ENCODE data around the gene GKAP1.
"Not testable (repeated sequence)": the region's sequence is repeated elsewhere in the genome, so short reads cannot be mapped to it uniquely, and the experiment has no call there.

The GKAP1 gene

DNA sequence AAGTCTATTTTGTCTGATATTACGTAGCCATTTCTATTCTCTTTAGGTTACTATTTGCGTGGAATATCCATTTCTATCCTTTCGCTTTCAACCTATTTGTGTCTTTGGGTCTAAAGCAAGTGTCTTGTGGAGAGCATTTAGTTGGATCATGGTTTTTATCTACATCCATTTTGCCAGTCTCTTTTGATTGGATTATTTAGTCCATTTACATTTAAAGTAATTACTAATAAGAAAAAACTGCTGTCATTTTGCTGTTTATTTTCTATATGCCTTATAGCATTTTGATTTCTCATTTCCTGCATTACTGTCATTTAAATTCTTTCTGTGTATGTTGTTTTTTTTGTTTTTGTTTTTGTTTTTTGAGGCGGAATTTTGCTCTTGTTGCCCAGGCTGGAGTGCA lies 83.8 kb downstream of the GKAP1 start:
- no peak overlapping the region for H4K91ac ChIP-seq (ENCODE audit: low read depth, low read length, poor library complexity)
- no peak overlapping the region for H2BK120ac ChIP-seq (ENCODE audit: low read depth, low read length)
- no peak overlapping the region for H3K27ac ChIP-seq (replicated peaks; ENCODE audit: low read length)
- no peak overlapping the region for H4K8ac ChIP-seq (ENCODE audit: low read depth, low read length)
- no CpG with 5 or more reads among the region's 4 CpGs for whole genome bisulfite sequencing, 2 donors (ENCODE audit: extremely low coverage in 2 of 2, insufficient read length in 2 of 2, insufficient replicate concordance in 1 of 2)
- no peak overlapping the region for H2BK12ac ChIP-seq (ENCODE audit: low read length)
- no peak overlapping the region for H2AK5ac ChIP-seq (ENCODE audit: low read depth, low read length)
- H3K9me3 ChIP-seq (replicated peaks in 1 of 2; ENCODE audit: control insufficient read depth in 2 of 2, insufficient read depth in 1 of 2, low read depth in 1 of 2, low read length in 2 of 2): no peaks in the 10 kb centered on the region
- H3K18ac ChIP-seq (ENCODE audit: low read length): no peak overlapping the region
- no peaks in the 10 kb centered on the region for H3K4me1 ChIP-seq (ENCODE audit: control insufficient read depth in 2 of 2, insufficient read depth in 1 of 2, low read depth in 1 of 2, low read length in 2 of 2)
- no peaks in the 10 kb centered on the region for H3K36me3 ChIP-seq (replicated peaks in 1 of 2; ENCODE audit: control insufficient read depth in 2 of 2, insufficient read depth in 2 of 2, low read length in 2 of 2)
- no peaks in the 10 kb centered on the region for H3K27me3 ChIP-seq (ENCODE audit: control insufficient read depth in 3 of 3, insufficient read depth in 3 of 3, low read depth in 1 of 3, low read length in 3 of 3)
- H3K4ac ChIP-seq (ENCODE audit: low read length): no peak overlapping the region
- no peak overlapping the region for H3K4me2 ChIP-seq (ENCODE audit: insufficient read depth, low read length, poor library complexity, severe bottlenecking)
- no peak for DNase-seq (ENCODE audit: low spot score)
- no peak overlapping the region for H3K9ac ChIP-seq (ENCODE audit: low read depth, low read length, poor library complexity)
- no peak overlapping the region for H3K4me3 ChIP-seq (ENCODE audit: low read length in 2 of 2)
- H2BK5ac ChIP-seq (ENCODE audit: low read length): no peak overlapping the region
- no peaks in the 10 kb centered on the region for H3K79me1 ChIP-seq (ENCODE audit: low read depth, low read length)
- no peak overlapping the region for H2BK15ac ChIP-seq (ENCODE audit: low read length)
- H2AFZ ChIP-seq (ENCODE audit: low read length): no peak overlapping the region
- no peak overlapping the region for H3K23ac ChIP-seq (ENCODE audit: low read depth, low read length, poor library complexity)
- no peak overlapping the region for H3K14ac ChIP-seq (ENCODE audit: low read length)

DNA sequence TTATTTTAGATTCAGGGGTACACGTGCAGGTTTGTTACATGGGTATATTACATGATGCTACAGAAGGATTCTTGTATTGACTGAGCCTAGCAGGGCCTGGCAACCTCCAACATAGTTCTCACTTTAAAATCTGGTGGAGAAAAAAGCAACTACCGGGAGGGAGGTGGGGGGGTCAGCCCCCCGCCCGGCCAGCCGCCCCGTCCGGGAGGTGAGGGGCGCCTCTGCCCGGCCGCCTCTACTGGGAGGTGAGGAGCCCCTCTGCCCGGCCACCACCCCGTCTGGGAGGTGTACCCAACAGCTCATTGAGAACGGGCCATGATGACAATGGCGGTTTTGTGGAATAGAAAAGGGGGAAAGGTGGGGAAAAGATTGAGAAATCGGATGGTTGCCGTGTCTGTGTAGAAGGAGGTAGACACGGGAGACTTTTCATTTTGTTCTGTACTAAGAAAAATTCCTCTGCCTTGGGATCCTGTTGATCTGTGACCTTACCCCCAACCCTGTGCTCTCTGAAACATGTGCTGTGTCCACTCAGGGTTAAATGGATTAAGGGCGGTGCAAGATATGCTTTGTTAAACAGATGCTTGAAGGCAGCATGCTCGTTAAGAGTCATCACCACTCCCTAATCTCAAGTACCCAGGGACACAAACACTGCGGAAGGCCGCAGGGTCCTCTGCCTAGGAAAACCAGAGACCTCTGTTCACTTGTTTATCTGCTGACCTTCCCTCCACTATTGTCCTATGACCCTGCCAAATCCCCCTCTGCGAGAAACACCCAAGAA lies 88.8 kb downstream of the GKAP1 start:
- H3K9ac ChIP-seq (ENCODE audit: low read depth, low read length, poor library complexity); H3K4me2 ChIP-seq (ENCODE audit: insufficient read depth, low read length, poor library complexity, severe bottlenecking); H3K79me1 ChIP-seq (ENCODE audit: low read depth, low read length); H3K4ac ChIP-seq (ENCODE audit: low read length); H2AK5ac ChIP-seq (ENCODE audit: low read depth, low read length); H3K36me3 ChIP-seq (replicated peaks in 1 of 2; ENCODE audit: control insufficient read depth in 2 of 2, insufficient read depth in 2 of 2, low read length in 2 of 2); H2BK12ac ChIP-seq (ENCODE audit: low read length); H3K9me3 ChIP-seq (replicated peaks in 1 of 2; ENCODE audit: control insufficient read depth in 2 of 2, insufficient read depth in 1 of 2, low read depth in 1 of 2, low read length in 2 of 2); H2BK5ac ChIP-seq (ENCODE audit: low read length); H2AFZ ChIP-seq (ENCODE audit: low read length); H3K4me1 ChIP-seq (ENCODE audit: control insufficient read depth in 2 of 2, insufficient read depth in 1 of 2, low read depth in 1 of 2, low read length in 2 of 2); H3K18ac ChIP-seq (ENCODE audit: low read length); H3K23ac ChIP-seq (ENCODE audit: low read depth, low read length, poor library complexity); DNase-seq (ENCODE audit: low spot score); H4K91ac ChIP-seq (ENCODE audit: low read depth, low read length, poor library complexity); H3K27ac ChIP-seq (replicated peaks; ENCODE audit: low read length); H4K8ac ChIP-seq (ENCODE audit: low read depth, low read length); H3K27me3 ChIP-seq (ENCODE audit: control insufficient read depth in 3 of 3, insufficient read depth in 3 of 3, low read depth in 1 of 3, low read length in 3 of 3); H3K14ac ChIP-seq (ENCODE audit: low read length); H2BK120ac ChIP-seq (ENCODE audit: low read depth, low read length); H2BK15ac ChIP-seq (ENCODE audit: low read length); H3K4me3 ChIP-seq (ENCODE audit: low read length in 2 of 2): not testable (repeated sequence)
- no CpG with 5 or more reads among the region's 22 CpGs for WGBS, 2 donors (ENCODE audit: extremely low coverage in 2 of 2, insufficient read length in 2 of 2, insufficient replicate concordance in 1 of 2)

DNA sequence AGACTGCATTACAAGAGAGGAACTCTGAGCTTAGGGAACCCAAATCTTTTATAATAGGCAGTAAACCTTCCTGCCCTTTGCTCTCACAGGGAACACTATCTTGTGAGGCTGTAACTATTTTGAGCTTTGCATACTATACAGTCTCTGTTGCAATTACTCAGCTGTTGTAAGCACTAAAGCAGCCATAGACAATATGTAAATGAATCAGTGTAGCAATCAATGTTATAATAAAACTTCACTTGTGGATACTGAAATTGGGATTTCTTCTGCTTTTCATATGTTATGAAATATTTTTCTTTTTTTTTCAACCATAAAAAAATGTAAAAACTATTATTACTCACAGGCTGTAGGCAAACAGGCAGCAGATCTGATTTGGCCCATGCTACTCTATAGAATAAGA lies 93.1 kb downstream of the GKAP1 start:
- no peak overlapping the region for H3K4ac ChIP-seq (ENCODE audit: low read length)
- H3K23ac ChIP-seq (ENCODE audit: low read depth, low read length, poor library complexity): no peak overlapping the region
- DNase-seq (ENCODE audit: low spot score): no peak
- no peak overlapping the region for H3K18ac ChIP-seq (ENCODE audit: low read length)
- no peaks in the 10 kb centered on the region for H3K4me1 ChIP-seq (ENCODE audit: control insufficient read depth in 2 of 2, insufficient read depth in 1 of 2, low read depth in 1 of 2, low read length in 2 of 2)
- H3K27me3 ChIP-seq (ENCODE audit: control insufficient read depth in 3 of 3, insufficient read depth in 3 of 3, low read depth in 1 of 3, low read length in 3 of 3): peaks cover 0 to 6% (median 0%) of the 10 kb centered on the region in 3 experiments
- no peak overlapping the region for H2AK5ac ChIP-seq (ENCODE audit: low read depth, low read length)
- no peak overlapping the region for H2BK5ac ChIP-seq (ENCODE audit: low read length)
- no peak overlapping the region for H4K8ac ChIP-seq (ENCODE audit: low read depth, low read length)
- H3K27ac ChIP-seq (replicated peaks; ENCODE audit: low read length): no peak overlapping the region
- no peak overlapping the region for H3K4me3 ChIP-seq (ENCODE audit: low read length in 2 of 2)
- H2BK12ac ChIP-seq (ENCODE audit: low read length): no peak overlapping the region
- no peaks in the 10 kb centered on the region for H3K36me3 ChIP-seq (replicated peaks in 1 of 2; ENCODE audit: control insufficient read depth in 2 of 2, insufficient read depth in 2 of 2, low read length in 2 of 2)
- no peak overlapping the region for H2BK15ac ChIP-seq (ENCODE audit: low read length)
- H3K9me3 ChIP-seq (replicated peaks in 1 of 2; ENCODE audit: control insufficient read depth in 2 of 2, insufficient read depth in 1 of 2, low read depth in 1 of 2, low read length in 2 of 2): no peaks in the 10 kb centered on the region
- no peak overlapping the region for H4K91ac ChIP-seq (ENCODE audit: low read depth, low read length, poor library complexity)
- H3K79me1 ChIP-seq (ENCODE audit: low read depth, low read length): no peaks in the 10 kb centered on the region
- no peak overlapping the region for H2BK120ac ChIP-seq (ENCODE audit: low read depth, low read length)
- H3K14ac ChIP-seq (ENCODE audit: low read length): no peak overlapping the region
- H2AFZ ChIP-seq (ENCODE audit: low read length): no peak overlapping the region
- H3K4me2 ChIP-seq (ENCODE audit: insufficient read depth, low read length, poor library complexity, severe bottlenecking): no peak overlapping the region
- H3K9ac ChIP-seq (ENCODE audit: low read depth, low read length, poor library complexity): no peak overlapping the region

DNA sequence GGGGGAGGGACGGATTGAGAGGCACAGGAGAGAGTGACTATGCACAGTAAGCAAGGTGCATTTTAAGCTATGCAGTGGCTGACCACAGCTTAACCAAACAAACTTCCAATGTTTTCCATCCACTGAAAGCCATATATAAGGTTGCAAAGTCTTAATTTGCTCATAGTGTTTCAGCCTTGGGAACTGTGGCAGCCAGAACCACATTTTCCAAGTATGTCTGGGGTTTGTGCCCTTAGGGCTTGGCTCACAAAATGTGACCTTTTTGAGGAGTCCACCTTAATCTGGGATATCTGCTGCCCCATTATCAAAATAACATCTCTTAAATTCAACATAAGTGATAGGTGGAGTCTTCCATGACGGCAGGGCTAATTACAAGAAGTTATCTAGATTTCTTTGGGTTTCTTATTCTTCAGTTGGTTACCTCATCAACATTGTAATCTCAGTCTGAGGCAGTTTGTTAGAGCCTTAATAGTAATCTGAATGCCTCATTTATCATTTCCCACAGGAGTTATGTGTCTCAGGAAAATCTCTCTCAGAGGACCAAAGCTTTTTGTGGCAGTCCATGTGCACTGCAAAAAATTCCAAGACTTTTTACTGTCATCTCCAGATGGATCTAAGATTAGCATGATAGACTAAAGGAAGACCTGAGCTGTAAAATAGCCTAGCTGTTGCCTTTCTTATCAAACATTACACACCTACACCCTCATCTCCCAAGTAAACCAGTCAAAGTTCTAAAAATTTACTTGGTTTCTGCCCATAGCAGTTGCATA lies 94.7 kb downstream of the GKAP1 start:
- H2BK15ac ChIP-seq (ENCODE audit: low read length): no peak overlapping the region
- no peak overlapping the region for H3K4me3 ChIP-seq (ENCODE audit: low read length in 2 of 2)
- no peaks in the 10 kb centered on the region for H3K79me1 ChIP-seq (ENCODE audit: low read depth, low read length)
- no peak overlapping the region for H2AK5ac ChIP-seq (ENCODE audit: low read depth, low read length)
- no peak overlapping the region for H4K91ac ChIP-seq (ENCODE audit: low read depth, low read length, poor library complexity)
- no peak overlapping the region for H3K18ac ChIP-seq (ENCODE audit: low read length)
- H3K9ac ChIP-seq (ENCODE audit: low read depth, low read length, poor library complexity): no peak overlapping the region
- H2BK12ac ChIP-seq (ENCODE audit: low read length): no peak overlapping the region
- H3K14ac ChIP-seq (ENCODE audit: low read length): no peak overlapping the region
- no peak overlapping the region for H3K23ac ChIP-seq (ENCODE audit: low read depth, low read length, poor library complexity)
- H3K27ac ChIP-seq (replicated peaks; ENCODE audit: low read length): no peak overlapping the region
- H3K36me3 ChIP-seq (replicated peaks in 1 of 2; ENCODE audit: control insufficient read depth in 2 of 2, insufficient read depth in 2 of 2, low read length in 2 of 2): no peaks in the 10 kb centered on the region
- WGBS, 2 donors (ENCODE audit: extremely low coverage in 2 of 2, insufficient read length in 2 of 2, insufficient replicate concordance in 1 of 2): no CpG with 5 or more reads among the region's 2 CpGs
- no peak overlapping the region for H2BK5ac ChIP-seq (ENCODE audit: low read length)
- H4K8ac ChIP-seq (ENCODE audit: low read depth, low read length): no peak overlapping the region
- no peak for DNase-seq (ENCODE audit: low spot score)
- H3K9me3 ChIP-seq (replicated peaks in 1 of 2; ENCODE audit: control insufficient read depth in 2 of 2, insufficient read depth in 1 of 2, low read depth in 1 of 2, low read length in 2 of 2): no peaks in the 10 kb centered on the region
- H2BK120ac ChIP-seq (ENCODE audit: low read depth, low read length): no peak overlapping the region
- no peak overlapping the region for H3K4ac ChIP-seq (ENCODE audit: low read length)
- H3K27me3 ChIP-seq (ENCODE audit: control insufficient read depth in 3 of 3, insufficient read depth in 3 of 3, low read depth in 1 of 3, low read length in 3 of 3): peaks cover 0 to 6% (median 0%) of the 10 kb centered on the region in 3 experiments
- no peak overlapping the region for H3K4me2 ChIP-seq (ENCODE audit: insufficient read depth, low read length, poor library complexity, severe bottlenecking)
- H2AFZ ChIP-seq (ENCODE audit: low read length): no peak overlapping the region
- H3K4me1 ChIP-seq (ENCODE audit: control insufficient read depth in 2 of 2, insufficient read depth in 1 of 2, low read depth in 1 of 2, low read length in 2 of 2): no peaks in the 10 kb centered on the region
